Prostate gland (tissue), 2 donors: ENCODE results near the gene RNPC3. TPM values are rescaled to one million over a fixed set of nuclear protein-coding genes. Genes with fewer than 3 reads are reported as not detected.
"Not testable (repeated sequence)": the region's sequence is repeated elsewhere in the genome, so short reads cannot be mapped to it uniquely, and the experiment has no call there.

ENCODE experiments used
- DNase-seq: peaks from one replicate; pipeline ENCODE4 v3.0.0-alpha.2; 2019; ENCODE audit warnings: low spot score
- H3K27ac ChIP-seq, 2 donors: fragments of 200-600 bp; sonication (generic); 2 replicates each; pipeline ENCODE4 v1.5.1; 2017 to 2019
- H3K27me3 ChIP-seq: fragments of 200-600 bp; sonication (generic); replicated peaks from 2 replicates; pipeline ENCODE4 v1.5.1; 2019; ENCODE audit not compliant: insufficient read depth
- H3K36me3 ChIP-seq, 2 donors: fragments of 200-600 bp; sonication (generic); 1 replicate in 1 of 2; 2 replicates in 1 of 2; pipeline versions ENCODE4 v1.5.1 to v1.8.1; 2017 to 2019
- H3K4me1 ChIP-seq: fragments of 200-600 bp; sonication (generic); replicated peaks from 2 replicates; pipeline ENCODE4 v1.5.1; 2019
- H3K4me3 ChIP-seq, 2 donors: fragments of 200-600 bp; sonication (generic); 2 replicates each; pipeline ENCODE4 v1.5.1; 2017 to 2019
- H3K9me3 ChIP-seq: fragments of 200-600 bp; sonication (generic); 2 replicates; pipeline ENCODE4 v1.5.1; 2017
- POLR2A ChIP-seq: fragments of 450-650 bp; IDR thresholded peaks from one replicate; pipeline ENCODE4 v1.6.1; 2016; ENCODE audit warnings: antibody characterized with exemption, mild to moderate bottlenecking
- POLR2AphosphoS5 ChIP-seq: sonication (generic); formaldehyde crosslinking; IDR thresholded peaks from one replicate; pipeline ENCODE4 v1.6.1; 2017; ENCODE audit warnings: antibody characterized with exemption
- WGBS: methylation state at CpG from one replicate; pipeline ENCODE4 v1.1.5; 2018; 5-methylcytosine and 5-hydroxymethylcytosine counted together
- intact Hi-C: fragments of 100-400 bp; cut with DNase I; formaldehyde crosslinking; loops from one replicate; pipeline ENCODE4 v1.14.2; 2022
- total RNA-seq, 2 donors: library from RNA; depleted of rRNA; stranded (reverse); fragments of >200 nt; gene quantifications; one replicate each; pipeline ENCODE4 v1.1.0, GENCODE V29; 2016
- TF ChIP-seq, protein P1 (sequence below), 4 experiments: fragments of 200-600 bp in 2 of 4; fragments of 450-650 bp in 2 of 4; sonication (generic) in 2 of 4; IDR thresholded peaks; 1 replicate in 3 of 4; 2 replicates in 1 of 4; pipeline ENCODE4 v1.5.1; 2016 to 2019; ENCODE audit warnings: antibody characterized with exemption in 4 of 4, mild to moderate bottlenecking in 2 of 4, moderate library complexity in 2 of 4

RNPC3 gene
- total RNA-seq, 2 donors from 2014 or later: 14.4 to 27.1 TPM

DNA sequence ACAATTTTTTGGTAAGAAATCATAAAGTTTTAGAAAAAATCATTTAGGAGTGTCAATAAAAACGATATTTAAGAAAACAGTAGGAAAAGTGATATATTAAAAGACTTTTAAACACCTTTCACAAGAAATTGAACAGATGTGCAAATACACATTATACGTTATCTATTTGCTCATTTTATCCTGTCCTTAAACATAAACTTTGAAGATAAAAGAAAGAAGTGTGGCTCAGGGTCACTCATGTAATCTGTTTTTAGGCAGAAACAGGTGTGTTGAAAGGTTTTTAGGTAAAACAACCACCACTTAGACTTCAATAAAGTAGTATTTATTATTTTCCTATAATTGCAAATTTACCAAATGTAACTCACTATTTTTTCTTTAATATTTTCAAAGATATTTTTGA, 59.0 kb downstream of the RNPC3 start:
- Histone ChIP-seq H3K27me3 (no peaks in the 10 kb centered on the region), H3K27ac (no peak overlapping the region)
- intact Hi-C loops: no loop called here

DNA sequence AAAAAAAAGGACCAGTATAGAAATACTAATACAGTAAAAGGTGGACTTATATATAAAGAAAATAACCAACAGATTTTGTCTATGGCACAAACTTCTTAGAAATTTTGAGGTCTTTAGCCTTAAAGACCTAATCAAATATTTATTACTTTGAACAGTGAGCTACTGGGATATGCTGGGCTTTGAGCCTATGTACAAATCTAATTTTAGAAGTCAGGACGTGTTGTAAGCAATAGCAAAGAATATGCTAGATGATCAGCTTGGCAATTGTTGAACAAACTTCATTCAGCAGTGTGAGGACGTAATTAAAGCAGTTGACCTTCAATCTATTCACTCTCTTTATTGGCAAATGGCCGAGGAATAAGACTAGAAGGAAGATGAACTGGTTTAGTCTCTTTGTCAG, 77.2 kb downstream of the RNPC3 start:
- DNase-seq, H3K27ac ChIP-seq, intact Hi-C loops, H3K27me3 ChIP-seq, H3K36me3 ChIP-seq, H3K4me1 ChIP-seq, H3K4me3 ChIP-seq, H3K9me3 ChIP-seq: not testable (repeated sequence)
- WGBS: no CpG with 5 or more reads among the region's 3 CpGs

More for the DNA sequence above, 59.0 kb downstream of the RNPC3 start:
- no peak for DNase-seq
- no peak for TF ChIP-seq POLR2A
- TF ChIP-seq, protein P1, sequence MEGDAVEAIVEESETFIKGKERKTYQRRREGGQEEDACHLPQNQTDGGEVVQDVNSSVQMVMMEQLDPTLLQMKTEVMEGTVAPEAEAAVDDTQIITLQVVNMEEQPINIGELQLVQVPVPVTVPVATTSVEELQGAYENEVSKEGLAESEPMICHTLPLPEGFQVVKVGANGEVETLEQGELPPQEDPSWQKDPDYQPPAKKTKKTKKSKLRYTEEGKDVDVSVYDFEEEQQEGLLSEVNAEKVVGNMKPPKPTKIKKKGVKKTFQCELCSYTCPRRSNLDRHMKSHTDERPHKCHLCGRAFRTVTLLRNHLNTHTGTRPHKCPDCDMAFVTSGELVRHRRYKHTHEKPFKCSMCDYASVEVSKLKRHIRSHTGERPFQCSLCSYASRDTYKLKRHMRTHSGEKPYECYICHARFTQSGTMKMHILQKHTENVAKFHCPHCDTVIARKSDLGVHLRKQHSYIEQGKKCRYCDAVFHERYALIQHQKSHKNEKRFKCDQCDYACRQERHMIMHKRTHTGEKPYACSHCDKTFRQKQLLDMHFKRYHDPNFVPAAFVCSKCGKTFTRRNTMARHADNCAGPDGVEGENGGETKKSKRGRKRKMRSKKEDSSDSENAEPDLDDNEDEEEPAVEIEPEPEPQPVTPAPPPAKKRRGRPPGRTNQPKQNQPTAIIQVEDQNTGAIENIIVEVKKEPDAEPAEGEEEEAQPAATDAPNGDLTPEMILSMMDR (IDR thresholded peaks at IDR 0.05): no peak
- TF ChIP-seq POLR2AphosphoS5: no peak
- H3K4me1 ChIP-seq: no peaks in the 10 kb centered on the region
- H3K4me3 ChIP-seq: no peak overlapping the region
- no peaks in the 10 kb centered on the region for H3K9me3 ChIP-seq
- H3K36me3 ChIP-seq: no peaks in the 10 kb centered on the region
- 62% methylated on average over 2 of the region's 2 CpGs for WGBS

Other genes with a start within 250 kb of the RNPC3 start
- gene AMY2B, start 45.9 kb downstream of the RNPC3 start, total RNA-seq: 10 to 100 TPM; 14.8 to 18.1 TPM
- gene AMY2A, start 91.7 kb downstream of the RNPC3 start, total RNA-seq: not detected
- gene AMY1A, start 130.1 kb downstream of the RNPC3 start, total RNA-seq: 1 to 10 TPM in 1 of 2 donors, not detected in 1; 1.9 TPM
- gene AMY1B, start 170.5 kb downstream of the RNPC3 start, total RNA-seq: 1 to 10 TPM in 1 of 2 donors, not detected in 1; 1.9 TPM
- not detected for gene AMY1C, start 224.2 kb downstream of the RNPC3 start, total RNA-seq